ENCODE results near the gene POSTN.
"Not testable (repeated sequence)": the region's sequence is repeated elsewhere in the genome, so short reads cannot be mapped to it uniquely, and the experiment has no call there.

The POSTN gene

DNA sequence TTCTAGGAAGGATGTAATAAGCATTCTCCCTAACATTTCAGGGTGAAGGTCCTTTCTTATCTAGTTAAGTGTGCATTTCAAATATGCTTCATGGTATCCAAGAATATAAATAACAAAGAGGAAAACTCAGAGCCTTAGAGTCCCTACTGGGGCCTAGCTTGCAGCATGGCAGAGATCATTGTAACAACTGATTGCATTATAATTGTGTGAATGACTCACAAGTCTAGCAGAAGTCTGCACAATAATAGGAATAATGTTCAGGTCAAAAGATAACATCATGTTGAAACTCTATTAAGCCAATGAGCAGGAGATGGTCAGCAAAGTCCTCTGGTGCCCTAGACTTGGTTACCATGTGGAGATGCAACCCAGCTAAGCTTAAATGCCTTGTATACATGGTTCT, 3.4 kb downstream of the POSTN start:
- no peak for DNase-seq (ENCODE audit: low read depth)

DNA sequence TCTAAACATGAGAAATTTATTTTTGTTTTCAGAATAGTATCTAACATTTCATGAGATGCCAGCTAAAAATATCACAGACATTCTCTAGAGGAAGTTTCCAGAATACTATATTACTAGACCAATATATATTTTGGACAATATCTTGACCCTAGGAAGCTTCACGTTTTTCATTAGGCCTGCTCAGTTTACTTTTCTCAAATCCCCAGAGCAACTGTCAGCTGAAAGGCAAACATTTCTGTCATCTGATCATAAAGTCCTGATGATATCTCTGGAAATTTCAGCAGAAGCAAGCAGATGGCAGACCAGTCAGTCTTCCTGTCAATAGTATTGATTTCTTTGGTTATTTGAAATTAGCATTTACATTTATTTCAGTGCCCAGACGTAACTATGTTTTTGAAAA, 4.0 kb downstream of the POSTN start:
- no peak for DNase-seq (ENCODE audit: low read depth)

GRCh38 chr13:37589381-37589780, 9.2 kb downstream of the POSTN start:
- not testable (repeated sequence) for DNase-seq (ENCODE audit: low read depth)

- DNase-seq (ENCODE audit: low read depth), result no peak
Measured at GRCh38 chr13:37587236-37587635, 11.3 kb downstream of the POSTN start.

- no peak for DNase-seq (ENCODE audit: low read depth)
Measured at GRCh38 chr13:37586164-37586563, 12.4 kb downstream of the POSTN start.

- no peak for DNase-seq (ENCODE audit: low read depth)
Measured at GRCh38 chr13:37585541-37585940, 13.0 kb downstream of the POSTN start.

- no peak for DNase-seq (ENCODE audit: low read depth)
Measured at GRCh38 chr13:37576601-37577000, 22.0 kb downstream of the POSTN start.

- DNase-seq (ENCODE audit: low read depth), result no peak
Measured at GRCh38 chr13:37565425-37565824, 33.1 kb downstream of the POSTN start.

DNA sequence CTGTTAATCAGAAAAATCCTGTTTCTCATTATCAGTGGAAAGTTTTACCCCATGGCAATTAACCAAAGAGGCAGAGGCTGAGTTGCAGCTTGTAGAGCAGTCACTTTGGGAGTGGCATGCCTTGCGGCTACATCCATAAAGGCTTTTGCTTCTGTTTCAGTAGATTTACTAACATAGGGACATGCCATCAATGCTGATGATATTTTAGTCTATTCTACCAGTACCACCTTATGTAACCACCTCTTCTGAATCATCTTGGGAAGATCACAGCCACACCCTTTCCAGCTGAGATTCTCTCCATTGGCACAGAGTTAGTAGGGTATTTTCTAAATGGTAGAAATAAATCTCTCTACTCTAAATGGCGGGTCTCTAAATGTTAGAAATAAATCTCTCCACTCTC, 37.5 kb downstream of the POSTN start:
- no peak for DNase-seq (ENCODE audit: low read depth)

- no peak for DNase-seq (ENCODE audit: low read depth)
Measured at GRCh38 chr13:37560526-37560925, 38.0 kb downstream of the POSTN start.

DNA sequence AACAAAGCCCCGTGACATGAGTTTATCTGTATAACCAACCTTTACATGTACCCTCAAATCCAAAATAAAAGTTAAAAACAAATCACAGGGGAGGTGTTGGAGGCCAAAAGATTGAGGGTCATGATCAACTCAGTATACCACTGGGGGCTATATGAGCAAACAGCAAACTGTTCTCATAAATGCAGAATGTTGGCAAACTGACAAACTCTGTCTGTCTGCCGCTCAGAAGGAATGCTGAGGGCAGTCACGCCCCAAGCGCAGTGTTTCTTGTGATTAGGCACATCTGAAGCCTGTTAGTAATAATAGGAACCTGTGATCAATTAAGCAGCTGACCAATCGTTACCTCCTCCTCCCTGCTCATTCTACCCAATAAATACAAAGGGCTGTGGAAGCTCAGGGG, 39.8 kb downstream of the POSTN start:
- DNase-seq (ENCODE audit: low read depth), result not testable (repeated sequence)

DNA sequence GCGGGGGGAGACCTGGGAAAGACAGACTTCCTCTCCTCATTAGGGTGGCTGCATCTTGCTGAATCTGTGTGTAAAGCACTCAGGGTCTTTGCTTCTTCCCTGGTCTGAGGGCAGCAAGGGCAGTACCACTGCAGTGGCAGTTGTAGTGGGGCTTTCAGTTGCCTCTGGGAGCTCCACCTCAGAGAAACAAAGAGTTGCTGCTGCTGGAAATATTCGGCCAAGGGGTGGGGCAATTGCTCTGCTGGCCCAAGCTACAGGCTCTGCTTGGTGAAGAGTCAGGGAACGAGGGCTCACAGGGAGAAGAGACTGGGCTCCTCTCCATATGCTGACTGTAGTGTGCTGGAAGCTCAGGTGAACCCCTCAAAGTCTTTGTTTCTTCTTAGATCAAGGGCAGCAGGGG, 52.5 kb downstream of the POSTN start:
- no peak for DNase-seq (ENCODE audit: low read depth)

- DNase-seq (ENCODE audit: low read depth), result no peak
Measured at GRCh38 chr13:37544995-37545394, 53.6 kb downstream of the POSTN start.

DNA sequence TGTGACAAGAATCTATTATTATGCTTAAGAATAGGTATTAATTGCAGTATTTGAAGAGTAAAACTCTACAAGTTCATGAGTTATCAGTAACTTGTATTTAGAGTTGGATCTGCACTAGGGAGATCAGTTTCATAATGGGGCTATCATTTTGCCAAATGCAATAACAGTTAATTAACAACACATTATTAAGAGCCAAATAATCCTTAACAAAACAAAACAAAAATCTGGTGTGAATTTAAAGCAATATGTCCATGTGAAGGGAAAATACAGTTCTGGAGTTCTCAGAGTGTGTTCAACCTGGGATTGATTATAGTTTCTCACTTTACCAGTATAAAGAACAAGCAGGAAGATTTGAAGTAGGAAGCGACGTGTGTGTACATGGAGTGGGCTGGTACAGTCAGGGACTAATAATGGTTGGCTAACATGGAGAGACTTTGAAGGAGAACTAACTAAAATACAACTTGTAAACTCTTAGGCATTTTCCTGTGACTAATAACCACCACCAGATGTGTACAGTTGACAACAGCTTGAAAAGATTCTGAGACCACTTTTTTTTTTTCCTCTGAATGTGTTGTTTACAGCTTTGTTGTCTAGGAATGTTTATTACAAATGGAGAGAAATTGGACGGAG, 58.5 kb downstream of the POSTN start:
- DNase-seq (ENCODE audit: low read depth), result no peak

- no peak for DNase-seq (ENCODE audit: low read depth)
Measured at GRCh38 chr13:37539170-37539569, 59.4 kb downstream of the POSTN start.

- no peak for DNase-seq (ENCODE audit: low read depth)
Measured at GRCh38 chr13:37535501-37535900, 63.1 kb downstream of the POSTN start.

DNA sequence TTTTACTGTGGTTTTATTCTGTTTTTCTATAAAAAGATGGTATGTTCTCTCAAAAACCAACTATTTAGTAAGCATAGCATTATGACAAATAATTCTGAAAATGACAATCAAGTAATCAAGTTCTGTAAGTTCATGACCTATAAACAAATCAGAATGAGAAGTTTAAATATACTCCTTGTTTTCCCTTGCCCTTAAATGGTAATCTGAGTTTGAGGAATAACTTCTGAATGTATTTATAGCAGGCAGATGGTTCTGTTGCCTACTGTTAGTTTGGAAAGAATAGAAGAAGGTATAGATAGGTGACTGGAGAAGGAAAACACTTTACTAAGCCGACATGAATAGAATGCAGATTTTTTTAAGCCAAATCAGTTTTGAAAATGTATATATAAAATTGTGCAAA, 63.9 kb downstream of the POSTN start:
- DNase-seq (ENCODE audit: low read depth), result no peak

DNA sequence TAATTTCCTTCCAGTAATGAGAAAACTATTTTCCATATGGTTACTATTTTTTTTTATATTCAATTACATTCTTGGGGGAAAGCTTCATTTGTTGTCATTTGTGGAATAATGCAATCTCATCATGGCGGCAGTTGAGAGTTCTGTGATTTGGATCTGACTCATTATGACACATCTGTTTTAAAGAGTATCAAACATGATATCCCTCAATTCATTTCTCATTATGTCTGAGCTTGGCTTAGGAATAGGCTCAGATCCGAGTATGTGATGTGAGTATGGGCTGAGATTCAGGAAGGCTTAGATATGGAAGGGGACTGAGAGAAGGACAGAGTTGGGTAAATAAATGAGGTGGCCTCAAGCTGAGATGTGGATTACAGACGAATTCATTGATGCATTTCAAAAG, 64.4 kb downstream of the POSTN start:
- no peak for DNase-seq (ENCODE audit: low read depth)

GRCh38 chr13:37531049-37531448, 67.5 kb downstream of the POSTN start:
- DNase-seq (ENCODE audit: low read depth), result no peak

DNA sequence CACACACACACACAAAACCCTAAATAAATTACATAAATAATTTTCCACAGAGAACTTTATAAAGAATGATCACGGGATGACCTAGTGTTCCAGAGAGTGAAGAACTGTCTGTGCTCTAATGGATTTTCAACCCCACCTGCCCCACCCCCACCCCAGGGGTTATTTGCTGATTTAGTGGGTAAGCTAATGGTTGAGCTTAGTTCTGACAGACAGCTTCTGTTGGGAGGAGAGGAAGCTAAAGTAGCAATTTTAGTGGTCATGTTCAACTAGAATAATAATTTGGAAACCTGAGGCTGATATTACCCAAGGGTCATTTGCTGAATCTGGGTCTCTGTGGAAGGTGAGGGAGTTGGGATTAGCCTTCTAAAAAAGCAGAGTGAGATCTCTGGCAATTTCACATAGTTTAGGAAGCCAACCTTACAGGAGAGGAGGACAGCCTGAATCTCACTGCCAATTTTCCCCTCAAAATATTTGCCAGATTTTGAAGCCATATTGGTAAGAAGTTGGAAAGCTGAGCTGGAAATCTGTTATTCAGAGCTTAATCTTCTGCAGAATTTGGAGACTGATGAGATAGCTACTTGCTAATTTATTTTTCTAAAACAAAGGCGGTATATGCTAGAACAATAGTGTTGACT, 68.7 kb downstream of the POSTN start:
- DNase-seq (ENCODE audit: low read depth), result no peak

GRCh38 chr13:37526710-37527473, 71.7 kb downstream of the POSTN start:
- no peak for DNase-seq (ENCODE audit: low read depth)

DNA sequence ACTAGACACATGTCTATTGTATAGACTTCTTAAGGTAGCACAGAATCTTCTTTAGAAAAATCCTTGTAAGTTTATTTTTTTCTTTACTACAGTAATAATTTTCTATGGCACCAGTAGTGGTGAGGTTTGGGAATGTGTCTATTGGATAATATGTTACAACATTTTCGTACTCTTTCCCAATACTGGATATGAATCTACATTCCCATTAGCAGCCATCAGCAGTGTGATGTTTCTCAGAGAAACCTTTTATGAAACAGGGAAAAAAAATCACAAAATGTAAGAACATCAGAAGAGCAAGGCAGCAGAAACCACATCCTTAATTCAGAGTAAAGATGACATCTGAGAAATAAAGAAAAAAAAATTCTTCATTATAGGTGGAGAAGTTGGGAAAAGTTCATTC, 83.3 kb downstream of the POSTN start:
- no peak for DNase-seq (ENCODE audit: low read depth)
